Esophagus (tissue), 2 donors: Measurements from ENCODE around the gene IQSEC1. TPM values are rescaled to one million over a fixed set of nuclear protein-coding genes. Genes with fewer than 3 reads are reported as not detected.

Experiments
- H3K27ac ChIP-seq, 2 donors: one replicate each; pipeline ENCODE4 v1.5.1; 2013; ENCODE audit warnings: low read depth in 2 of 2, mild to moderate bottlenecking in 2 of 2, inconsistent platforms in 1 of 2, low read length in 1 of 2, moderate library complexity in 1 of 2
- H3K27me3 ChIP-seq, 2 donors: one replicate each; pipeline ENCODE4 v1.6.1; 2013; ENCODE audit warnings: low read length in 2 of 2, control low read depth in 1 of 2, mild to moderate bottlenecking in 1 of 2; ENCODE audit not compliant: insufficient read depth in 2 of 2, control insufficient read depth in 1 of 2
- H3K36me3 ChIP-seq, 2 donors: one replicate each; pipeline ENCODE4 v1.6.1; 2013; ENCODE audit warnings: low read length in 1 of 2; ENCODE audit not compliant: control insufficient read depth in 2 of 2, insufficient read depth in 2 of 2
- H3K4me1 ChIP-seq, 2 donors: one replicate each; pipeline ENCODE4 v1.6.1; 2013; ENCODE audit warnings: low read length in 1 of 2; ENCODE audit not compliant: control insufficient read depth in 2 of 2, insufficient read depth in 2 of 2
- H3K4me3 ChIP-seq, 2 donors: one replicate each; pipeline ENCODE4 v1.5.1; 2013; ENCODE audit warnings: low read length in 2 of 2, mild to moderate bottlenecking in 2 of 2, low read depth in 1 of 2, moderate library complexity in 1 of 2
- H3K9me3 ChIP-seq, 2 donors: one replicate each; pipeline ENCODE4 v1.6.1; 2013; ENCODE audit warnings: mild to moderate bottlenecking in 2 of 2, low read depth in 1 of 2, low read length in 1 of 2, moderate library complexity in 1 of 2; ENCODE audit not compliant: control insufficient read depth in 2 of 2, insufficient read depth in 1 of 2
- WGBS, 2 donors: extraction: QIAGEN DNeasy Blood & Tissue Kit; methylation state at CpG; one replicate each; pipeline ENCODE4 v1.1.7; 2013; 5-methylcytosine and 5-hydroxymethylcytosine counted together
- polyA plus RNA-seq, 2 donors: library from polyadenylated mRNA; stranded (reverse); fragments of 200-250 nt; gene quantifications; one replicate each; pipeline ENCODE4 v1.2.3, GENCODE V29; 2013
- donor health status: healthy with polysubstance abuse.
- donor health status: Bipolar disorder and iron deficiency.

IQSEC1 gene
- polyA plus RNA-seq, 2 donors = 4.1 to 5.2 TPM

DNA sequence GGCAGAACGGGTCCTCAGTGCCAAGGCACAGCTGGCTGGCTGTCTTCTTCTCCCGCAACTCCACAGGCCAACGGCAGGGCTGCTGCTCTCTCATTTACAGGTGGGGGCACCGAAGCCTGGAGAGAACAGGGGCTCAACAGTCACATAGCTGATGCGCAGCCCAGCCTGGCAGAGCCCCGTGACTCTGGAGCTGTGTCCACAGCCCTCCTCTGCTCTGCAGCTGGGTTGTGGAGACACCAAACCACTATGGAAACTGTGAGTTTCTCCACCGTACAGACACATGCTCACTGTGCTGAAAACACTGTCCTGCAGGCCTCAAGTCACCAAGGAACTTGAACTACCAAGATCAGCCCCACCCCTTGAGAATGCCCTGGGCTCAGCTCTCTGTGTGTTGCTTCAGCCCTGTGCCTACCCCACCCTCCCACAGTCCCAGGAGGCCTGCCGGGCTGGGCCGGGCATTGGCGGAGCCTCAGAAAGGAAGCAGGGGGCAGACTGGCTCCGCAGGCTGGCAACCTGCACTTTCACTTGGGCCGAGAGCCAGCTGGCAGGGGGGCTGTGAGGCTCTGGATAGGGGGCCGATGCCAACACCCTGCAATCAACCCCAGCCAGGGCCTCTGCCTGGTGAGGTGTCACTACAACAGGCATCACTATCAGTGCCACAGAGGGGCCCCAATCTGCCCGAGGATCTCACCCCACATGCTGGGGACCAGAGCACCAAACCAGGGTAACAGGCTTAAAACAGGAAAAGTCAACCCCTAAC is 118.2 kb downstream of the IQSEC1 start:
- Histone ChIP-seq H3K27me3 (no peaks in the 10 kb centered on the region), H3K9me3 (no peaks in the 10 kb centered on the region), H3K4me3 (no peak overlapping the region), H3K4me1 (peaks cover 14 to 31% of the 10 kb centered on the region in 2 donors), H3K27ac (peak overlapping the region; percentile 55 to 66), H3K36me3 (no peaks in the 10 kb centered on the region)
- WGBS, 2 donors = 23 to 28% methylated on average over 14 of the region's 14 CpGs

DNA sequence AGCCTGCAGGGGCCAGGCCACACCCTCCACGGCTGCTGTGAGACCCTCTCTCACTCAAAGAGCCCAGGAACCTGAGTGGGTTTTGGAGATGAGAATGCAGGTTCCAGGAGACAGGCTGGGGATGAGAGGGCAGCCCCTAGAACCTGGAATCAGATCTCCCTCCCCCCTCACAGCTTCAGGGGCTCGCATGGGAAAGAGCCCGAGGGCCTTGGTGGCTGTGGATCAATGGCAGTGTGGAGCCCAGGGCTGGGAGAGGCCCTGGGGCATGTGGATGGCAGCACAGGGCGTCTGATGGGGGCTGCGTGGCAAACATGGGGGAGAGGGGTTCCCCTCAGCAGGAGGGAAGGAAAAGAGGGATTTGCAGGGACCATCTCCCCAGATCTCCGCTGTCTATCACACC is 119.0 kb downstream of the IQSEC1 start:
- no peaks in the 10 kb centered on the region for H3K9me3 ChIP-seq
- WGBS, 2 donors = 72 to 74% methylated on average over 6 of the region's 6 CpGs
- no peaks in the 10 kb centered on the region for H3K36me3 ChIP-seq
- peaks cover 15 to 33% of the 10 kb centered on the region in 2 donors for H3K4me1 ChIP-seq
- peak overlapping the region in 1 of 2 donors; percentile 66 for H3K27ac ChIP-seq
- H3K4me3 ChIP-seq = no peak overlapping the region
- no peaks in the 10 kb centered on the region for H3K27me3 ChIP-seq

DNA sequence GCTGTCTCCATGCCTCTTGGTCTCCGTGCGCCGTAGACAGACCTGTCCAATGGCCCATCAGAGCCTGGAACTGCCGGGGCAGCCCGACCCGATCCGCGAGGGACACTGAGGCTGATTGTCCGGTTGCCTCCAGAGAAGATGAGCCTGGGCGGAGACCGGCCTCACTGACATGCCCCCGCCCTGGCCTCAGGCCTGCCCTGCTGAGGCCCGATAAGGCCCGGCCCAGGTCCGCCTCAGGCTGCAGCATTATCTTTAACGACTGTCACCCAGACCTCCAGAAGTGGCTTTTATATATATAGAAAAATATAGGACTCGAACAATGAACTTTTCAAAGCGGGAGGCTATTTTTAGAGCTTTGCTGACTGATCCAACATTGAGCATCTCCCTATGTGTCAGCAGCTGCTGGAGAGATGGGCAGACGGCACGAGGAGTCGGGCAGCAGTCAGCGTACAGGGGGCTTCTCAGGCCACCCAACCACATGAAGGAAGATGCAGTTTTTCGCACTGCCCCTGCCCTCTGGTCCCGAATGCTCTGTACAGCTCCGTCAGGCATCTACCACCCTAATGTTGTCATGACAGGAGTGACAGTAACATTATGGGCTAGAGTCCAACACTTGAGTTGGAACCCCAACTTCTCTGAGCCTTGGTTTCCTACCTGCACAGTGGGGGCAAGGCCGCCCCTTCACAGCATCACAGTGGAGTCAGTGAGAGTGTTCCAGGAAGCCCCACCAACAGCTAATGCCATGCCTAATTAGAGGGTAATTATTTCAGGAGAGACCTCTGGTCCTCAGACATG is 119.8 kb downstream of the IQSEC1 start:
- Histone ChIP-seq H3K36me3 (no peaks in the 10 kb centered on the region), H3K4me3 (no peak overlapping the region), H3K27ac (no peak overlapping the region), H3K9me3 (no peaks in the 10 kb centered on the region), H3K4me1 (peaks cover 15 to 38% of the 10 kb centered on the region in 2 donors), H3K27me3 (no peaks in the 10 kb centered on the region)
- WGBS, 2 donors = 90% methylated on average over 26 of the region's 26 CpGs

DNA sequence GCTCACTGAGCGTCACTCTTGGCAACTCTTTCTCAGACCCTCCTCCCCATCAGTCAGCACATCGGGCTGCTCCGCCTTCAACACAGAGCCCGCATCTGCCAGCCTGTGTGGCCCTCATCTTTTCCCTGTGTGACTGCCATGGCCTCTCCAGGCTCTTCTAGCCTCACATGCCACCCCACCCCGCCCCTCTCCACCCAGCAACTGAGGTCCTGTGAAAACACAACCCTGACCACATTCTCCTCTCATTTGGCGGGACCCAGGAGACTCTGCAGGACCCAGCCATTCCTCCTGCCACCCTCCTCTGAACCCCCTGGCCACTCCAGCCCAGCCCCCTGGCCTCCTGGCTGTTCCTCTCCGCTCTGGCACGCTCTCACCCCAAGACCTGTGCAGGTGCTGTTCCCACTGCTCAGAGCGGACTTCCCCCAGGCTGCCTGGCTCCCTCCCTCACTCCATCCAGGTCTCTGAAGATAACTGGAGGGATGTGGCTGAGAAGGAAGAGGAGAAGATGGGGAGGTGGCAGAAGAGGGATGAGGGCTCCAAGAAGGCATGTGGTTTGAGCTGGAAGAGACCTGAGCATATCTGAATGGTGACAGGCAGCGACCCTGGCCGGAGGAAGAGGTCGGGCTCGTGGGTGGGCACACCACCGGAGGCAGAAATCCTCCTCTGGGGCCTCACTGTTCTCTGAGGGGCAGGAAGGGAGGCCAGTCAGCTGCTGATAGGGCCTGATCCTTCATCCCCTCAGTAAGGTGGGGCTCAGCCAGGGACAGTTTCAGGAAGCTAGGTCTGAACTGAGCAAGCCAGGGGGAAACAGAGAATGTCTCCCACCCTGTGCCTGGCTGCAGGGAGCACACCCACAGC is 120.7 kb downstream of the IQSEC1 start:
- H3K4me1 ChIP-seq = peaks cover 19 to 39% of the 10 kb centered on the region in 2 donors
- H3K36me3 ChIP-seq = no peaks in the 10 kb centered on the region
- no peak overlapping the region for H3K27ac ChIP-seq
- no peak overlapping the region for H3K4me3 ChIP-seq
- H3K9me3 ChIP-seq = no peaks in the 10 kb centered on the region
- 91 to 92% methylated on average over 14 of the region's 14 CpGs for WGBS, 2 donors
- H3K27me3 ChIP-seq = no peaks in the 10 kb centered on the region

DNA sequence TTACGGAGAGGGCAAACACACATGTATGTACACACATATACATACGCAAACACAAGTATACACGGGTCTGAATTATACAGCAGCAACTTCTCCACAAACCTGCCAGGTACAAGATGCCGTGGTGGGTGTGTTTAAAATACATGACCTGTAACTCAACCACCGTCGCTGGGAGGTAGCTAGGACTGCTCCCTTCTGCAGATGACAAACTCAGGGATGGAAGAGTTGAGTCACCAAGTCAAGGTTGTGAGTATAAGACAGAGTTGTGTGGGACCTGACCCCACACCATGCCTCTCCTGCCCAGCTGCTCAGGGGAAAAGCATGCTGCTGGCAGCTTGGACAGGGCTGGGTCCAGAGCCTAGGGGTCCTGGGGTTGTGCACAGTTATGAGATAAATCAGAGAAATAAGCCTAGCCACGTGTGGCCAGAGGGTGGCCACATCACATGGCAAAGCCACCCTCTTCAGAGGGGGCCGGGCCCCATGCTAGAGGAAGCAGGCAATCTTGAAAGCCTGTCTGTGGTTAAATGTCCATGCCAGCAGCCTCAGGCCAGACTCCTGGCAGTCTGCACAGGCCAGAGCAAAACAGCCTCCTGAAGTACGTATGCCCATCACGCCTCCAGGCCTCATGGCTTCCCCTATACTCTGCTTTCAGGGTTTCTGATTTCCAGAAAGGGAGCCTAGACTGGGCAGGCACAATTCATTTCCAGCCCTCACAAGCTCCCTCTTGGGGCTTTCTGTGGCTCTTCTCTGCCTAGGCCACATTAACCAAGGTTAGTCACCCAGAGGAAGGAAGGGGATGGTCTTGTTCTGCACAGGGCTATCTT is 124.1 kb downstream of the IQSEC1 start:
- H3K36me3 ChIP-seq = no peaks in the 10 kb centered on the region
- no peak overlapping the region for H3K27ac ChIP-seq
- no peak overlapping the region for H3K4me3 ChIP-seq
- H3K27me3 ChIP-seq = no peaks in the 10 kb centered on the region
- WGBS, 2 donors = 46 to 65% methylated on average over 10 of the region's 10 CpGs
- peaks cover 20 to 35% of the 10 kb centered on the region in 2 donors for H3K4me1 ChIP-seq
- H3K9me3 ChIP-seq = no peaks in the 10 kb centered on the region

DNA sequence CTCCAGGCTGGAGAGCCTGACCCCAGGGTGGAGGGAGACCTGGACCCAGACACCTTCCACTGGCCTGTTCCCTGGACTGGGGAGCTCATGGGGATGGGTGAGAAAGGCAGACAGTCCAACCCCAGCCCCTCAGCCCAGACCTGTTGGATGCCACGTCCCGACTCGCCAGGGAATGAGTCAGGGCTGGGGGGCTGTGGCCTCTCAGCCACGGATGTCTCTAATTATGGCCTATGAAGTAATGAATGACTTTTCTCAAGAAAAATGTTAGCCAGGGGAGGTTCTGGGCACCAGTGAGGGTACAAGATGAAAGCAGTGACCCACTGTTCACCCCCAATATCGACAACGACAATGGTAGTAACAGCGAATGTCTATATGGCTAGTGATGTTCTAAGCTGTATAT is 124.9 kb downstream of the IQSEC1 start:
- Histone ChIP-seq H3K27me3 (no peaks in the 10 kb centered on the region), H3K4me3 (no peak overlapping the region), H3K9me3 (no peaks in the 10 kb centered on the region), H3K4me1 (peaks cover 20 to 40% of the 10 kb centered on the region in 2 donors), H3K36me3 (no peaks in the 10 kb centered on the region), H3K27ac (no peak overlapping the region)
- WGBS, 2 donors = 49 to 60% methylated on average over 7 of the region's 7 CpGs

DNA sequence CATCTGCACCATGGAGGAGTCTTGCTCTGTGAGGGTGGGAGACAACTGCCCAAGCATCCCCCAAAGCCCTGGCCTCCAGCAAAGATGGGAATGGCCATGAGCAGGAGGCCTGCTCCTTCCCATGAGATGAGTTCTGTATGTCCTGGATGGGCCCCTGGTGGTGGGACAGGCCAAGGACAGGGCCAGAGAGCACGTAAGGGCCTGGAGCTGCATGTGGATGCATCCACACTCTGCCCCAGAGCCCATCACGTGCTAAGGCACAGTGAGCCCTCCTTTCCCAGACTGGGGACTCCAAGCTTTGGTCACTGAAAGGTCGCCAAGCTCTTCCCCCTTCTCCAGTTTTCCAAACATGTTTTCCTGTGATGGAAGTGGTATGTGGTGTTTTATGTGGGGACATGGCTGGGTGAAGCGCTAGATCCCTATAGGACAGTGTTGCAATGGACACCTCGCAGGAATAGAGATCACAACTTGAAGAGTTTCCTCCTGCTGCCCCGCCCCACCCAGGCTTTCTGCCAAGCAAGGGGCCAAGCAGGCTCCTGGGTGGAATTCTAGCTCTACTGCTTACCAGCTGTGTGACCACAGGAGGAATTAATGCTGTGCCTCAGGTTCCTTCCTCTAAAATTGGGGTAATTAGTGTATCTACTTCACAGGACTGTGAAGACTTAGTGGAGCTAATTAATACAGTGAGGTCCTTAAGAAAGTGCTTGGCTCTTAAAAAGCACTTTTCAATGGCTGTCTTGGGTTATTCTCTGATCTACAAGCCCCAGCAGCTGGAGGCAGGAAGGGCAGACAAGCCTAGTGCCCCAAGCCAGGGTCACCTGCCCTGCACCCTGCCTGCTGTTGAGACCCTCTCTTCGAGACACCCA is 125.5 kb downstream of the IQSEC1 start:
- WGBS, 2 donors = 56 to 63% methylated on average over 7 of the region's 7 CpGs
- peaks cover 20 to 41% of the 10 kb centered on the region in 2 donors for H3K4me1 ChIP-seq
- no peak overlapping the region for H3K27ac ChIP-seq
- H3K27me3 ChIP-seq = no peaks in the 10 kb centered on the region
- no peaks in the 10 kb centered on the region for H3K9me3 ChIP-seq
- no peak overlapping the region for H3K4me3 ChIP-seq
- no peaks in the 10 kb centered on the region for H3K36me3 ChIP-seq

DNA sequence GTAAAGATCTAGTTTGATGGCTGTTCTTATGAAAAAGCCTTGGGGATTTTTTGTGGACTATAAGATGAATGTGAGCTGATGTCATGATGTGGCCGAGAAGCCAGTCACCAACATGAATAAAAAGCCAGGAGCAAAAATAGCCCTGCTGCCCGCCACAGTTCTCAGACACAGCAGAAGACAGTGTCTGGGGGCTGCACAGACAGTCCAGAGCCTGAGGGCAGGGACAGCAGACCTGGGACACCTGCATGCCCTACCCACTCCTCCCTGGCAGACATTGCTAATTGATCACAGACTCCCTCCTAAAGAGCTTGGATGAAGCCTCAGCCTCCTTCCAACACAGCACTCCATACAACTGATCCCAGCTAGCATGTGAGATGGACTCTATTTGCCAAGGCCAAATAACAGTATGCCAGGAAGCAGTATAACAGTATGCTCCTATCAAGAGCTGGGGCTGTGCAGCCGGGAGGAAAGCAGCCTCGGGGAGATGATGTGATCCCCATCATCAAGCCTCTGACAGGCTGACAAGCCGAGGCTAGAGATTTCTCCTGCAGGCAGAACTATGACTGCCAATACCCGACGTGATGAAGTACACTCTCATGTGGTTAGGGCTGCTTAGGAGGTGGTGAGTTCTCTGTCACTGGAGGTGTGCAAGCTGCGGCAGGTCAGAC is 126.4 kb downstream of the IQSEC1 start:
- WGBS, 2 donors = 41 to 51% methylated on average over 8 of the region's 8 CpGs
- H3K4me3 ChIP-seq = no peak overlapping the region
- no peaks in the 10 kb centered on the region for H3K9me3 ChIP-seq
- H3K36me3 ChIP-seq = no peaks in the 10 kb centered on the region
- no peak overlapping the region for H3K27ac ChIP-seq
- H3K27me3 ChIP-seq = no peaks in the 10 kb centered on the region
- H3K4me1 ChIP-seq = peaks cover 20 to 41% of the 10 kb centered on the region in 2 donors
